Astrocyte of the spinal cord (primary cell): ENCODE measurements around the gene LGALS8.
"Not testable (repeated sequence)": the region's sequence is repeated elsewhere in the genome, so short reads cannot be mapped to it uniquely, and the experiment has no call there.

Experiments
- DNase-seq: peaks from one replicate; pipeline ENCODE4 v3.0.0; 2011; ENCODE audit warnings: low read depth, low spot score
- H3K4me3 ChIP-seq: 2 replicates; pipeline ENCODE4 v1.5.1; 2011; ENCODE audit warnings: low read depth, mild to moderate bottlenecking, low read length, moderate library complexity
- CTCF ChIP-seq: IDR thresholded peaks from 2 replicates; pipeline ENCODE4 v1.5.1; 2012; ENCODE audit warnings: low read depth, mild to moderate bottlenecking, low read length, inconsistent platforms
- in situ Hi-C: cut with HindIII; loops from 2 replicates; pipeline ENCODE4 v1.10.0; 2017; ENCODE audit warnings: low sequenced_read_pairs

LGALS8 gene

GRCh38 chr1:236523704-236524141 lies at the start of gene LGALS8:
LGALS8 (plus strand) TSS chr1:236523982; CDS start chr1:236526071, 2,089 bp downstream.
- H3K4me3 ChIP-seq: peak within 1 kb of the TSS; percentile 96
- in situ Hi-C loops: no loop called here
- no peak for TF ChIP-seq CTCF
- DNase-seq: peak; percentile 78

DNA sequence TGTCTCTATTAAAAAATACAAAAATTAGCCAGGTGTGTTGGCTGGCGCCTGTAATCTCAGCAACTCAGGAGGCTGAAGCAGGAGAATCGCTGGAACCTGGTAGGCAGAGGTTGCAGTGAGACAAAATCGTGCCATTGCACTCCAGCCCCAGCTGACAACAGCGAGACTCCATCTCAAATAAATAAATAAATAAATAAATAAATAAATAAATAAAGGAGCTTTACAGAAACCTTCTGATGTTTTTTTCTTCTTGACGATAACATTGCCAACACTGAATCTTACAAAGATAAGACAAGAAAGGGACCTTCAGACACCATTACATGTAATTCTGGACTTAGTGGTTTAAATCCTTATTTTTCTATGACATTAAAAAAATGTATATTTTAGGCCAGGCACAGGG lies 47.8 kb upstream of the LGALS8 start:
- no peak for DNase-seq
- no peak overlapping the region for H3K4me3 ChIP-seq
- in situ Hi-C loops: no loop called here
- TF ChIP-seq CTCF: no peak

DNA sequence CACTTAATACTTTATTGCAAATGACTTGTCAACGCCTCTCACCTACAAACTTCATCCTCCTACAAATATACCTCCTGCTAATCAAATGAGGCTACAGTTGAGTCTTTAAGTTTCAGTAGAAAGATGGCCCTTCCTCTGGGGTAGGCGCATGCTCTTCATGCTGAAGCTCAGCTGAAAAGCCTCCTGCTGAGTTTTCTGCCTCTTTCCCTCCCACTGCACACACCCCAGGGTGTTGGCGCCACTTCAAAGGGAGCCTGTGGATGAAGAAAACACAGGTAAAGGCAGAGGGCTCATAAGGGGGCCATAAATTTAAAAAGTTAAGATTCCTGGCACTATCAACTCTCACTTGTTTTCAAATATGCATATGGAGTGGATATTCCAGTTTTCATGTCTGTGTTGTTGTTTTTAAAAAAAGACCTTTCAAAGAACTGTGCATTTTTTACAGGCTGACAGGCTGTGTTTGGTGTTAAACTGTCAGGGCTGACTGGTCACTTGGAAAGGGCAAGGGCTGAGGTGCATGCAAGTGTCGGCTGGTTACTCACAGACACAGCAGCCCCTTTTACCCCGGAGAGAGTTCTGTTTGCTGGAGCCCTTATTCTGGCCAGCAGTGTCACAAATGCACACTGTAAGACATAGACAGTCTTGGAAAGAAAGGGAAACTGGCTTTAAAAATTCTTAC lies 42.9 kb upstream of the LGALS8 start:
- no peak overlapping the region for H3K4me3 ChIP-seq
- TF ChIP-seq CTCF: no peak
- in situ Hi-C loops: no loop called here
- DNase-seq: no peak

- H3K4me3 ChIP-seq: no peak overlapping the region
- no peak for DNase-seq
- TF ChIP-seq CTCF: no peak
- in situ Hi-C loops: no loop called here
Observed at GRCh38 chr1:236484310-236484971, 39.3 kb upstream of the LGALS8 start.

GRCh38 chr1:236486356-236487002 lies 37.3 kb upstream of the LGALS8 start:
- no peak overlapping the region for H3K4me3 ChIP-seq
- TF ChIP-seq CTCF: no peak
- in situ Hi-C loops: no loop called here
- DNase-seq: no peak

- in situ Hi-C loops, DNase-seq, H3K4me3 ChIP-seq: not testable (repeated sequence)
Observed at GRCh38 chr1:236489161-236489560, 34.6 kb upstream of the LGALS8 start.
